ENCODE data around the gene COPZ2. TPM values are rescaled to one million over a fixed set of nuclear protein-coding genes. Genes with fewer than 3 reads are reported as not detected.
A peak's percentile ranks its signal among the peaks of the same experiment; 100 is the strongest.

Gene COPZ2
- total and polyA plus RNA-seq, 9 of the 15 experiments (the other 6 are each of a cell fraction or from before 2014, with no cell fraction given): 0.22 to 0.49 TPM; not detected in 7

- TF ChIP-seq EGR1 (conservative IDR thresholded peaks at IDR 0.05): no peak
- TF ChIP-seq MBD2 (IDR thresholded peaks at IDR 0.05; ENCODE audit: borderline replicate concordance, low read depth): no peak
- TF ChIP-seq, protein P1, sequence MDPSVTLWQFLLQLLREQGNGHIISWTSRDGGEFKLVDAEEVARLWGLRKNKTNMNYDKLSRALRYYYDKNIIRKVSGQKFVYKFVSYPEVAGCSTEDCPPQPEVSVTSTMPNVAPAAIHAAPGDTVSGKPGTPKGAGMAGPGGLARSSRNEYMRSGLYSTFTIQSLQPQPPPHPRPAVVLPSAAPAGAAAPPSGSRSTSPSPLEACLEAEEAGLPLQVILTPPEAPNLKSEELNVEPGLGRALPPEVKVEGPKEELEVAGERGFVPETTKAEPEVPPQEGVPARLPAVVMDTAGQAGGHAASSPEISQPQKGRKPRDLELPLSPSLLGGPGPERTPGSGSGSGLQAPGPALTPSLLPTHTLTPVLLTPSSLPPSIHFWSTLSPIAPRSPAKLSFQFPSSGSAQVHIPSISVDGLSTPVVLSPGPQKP (CRISPR knock-in tag; IDR thresholded peaks at IDR 0.05): no peak
- TF ChIP-seq, protein P2, sequence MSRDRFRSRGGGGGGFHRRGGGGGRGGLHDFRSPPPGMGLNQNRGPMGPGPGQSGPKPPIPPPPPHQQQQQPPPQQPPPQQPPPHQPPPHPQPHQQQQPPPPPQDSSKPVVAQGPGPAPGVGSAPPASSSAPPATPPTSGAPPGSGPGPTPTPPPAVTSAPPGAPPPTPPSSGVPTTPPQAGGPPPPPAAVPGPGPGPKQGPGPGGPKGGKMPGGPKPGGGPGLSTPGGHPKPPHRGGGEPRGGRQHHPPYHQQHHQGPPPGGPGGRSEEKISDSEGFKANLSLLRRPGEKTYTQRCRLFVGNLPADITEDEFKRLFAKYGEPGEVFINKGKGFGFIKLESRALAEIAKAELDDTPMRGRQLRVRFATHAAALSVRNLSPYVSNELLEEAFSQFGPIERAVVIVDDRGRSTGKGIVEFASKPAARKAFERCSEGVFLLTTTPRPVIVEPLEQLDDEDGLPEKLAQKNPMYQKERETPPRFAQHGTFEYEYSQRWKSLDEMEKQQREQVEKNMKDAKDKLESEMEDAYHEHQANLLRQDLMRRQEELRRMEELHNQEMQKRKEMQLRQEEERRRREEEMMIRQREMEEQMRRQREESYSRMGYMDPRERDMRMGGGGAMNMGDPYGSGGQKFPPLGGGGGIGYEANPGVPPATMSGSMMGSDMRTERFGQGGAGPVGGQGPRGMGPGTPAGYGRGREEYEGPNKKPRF (IDR thresholded peaks at IDR 0.05; ENCODE audit: low read depth, low read length): no peak
- TF ChIP-seq KHSRP (IDR thresholded peaks at IDR 0.05): no peak
- TF ChIP-seq BRCA1 (IDR thresholded peaks at IDR 0.05): no peak
- TF ChIP-seq BRCA1 (CRISPR knock-in tag; IDR thresholded peaks at IDR 0.05): no peak
- TF ChIP-seq ZNF217 (CRISPR knock-in tag; IDR thresholded peaks at IDR 0.05): no peak
- TF ChIP-seq DEAF1 (CRISPR knock-in tag; IDR thresholded peaks at IDR 0.05): no peak
- TF ChIP-seq, protein P3, sequence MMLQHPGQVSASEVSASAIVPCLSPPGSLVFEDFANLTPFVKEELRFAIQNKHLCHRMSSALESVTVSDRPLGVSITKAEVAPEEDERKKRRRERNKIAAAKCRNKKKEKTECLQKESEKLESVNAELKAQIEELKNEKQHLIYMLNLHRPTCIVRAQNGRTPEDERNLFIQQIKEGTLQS (IDR thresholded peaks at IDR 0.05): peak; percentile 53; the same call in 1 of the 2 replicates
- TF ChIP-seq, protein P3 (CRISPR knock-in tag; conservative IDR thresholded peaks at IDR 0.05): no peak
- TF ChIP-seq NCOR1 (IDR thresholded peaks at IDR 0.05): no peak
- no peak for TF ChIP-seq ILF3 (IDR thresholded peaks at IDR 0.05; ENCODE audit: borderline replicate concordance)
- no peak; the same call in 1 of the 2 replicates for TF ChIP-seq ZNF197 (CRISPR knock-in tag; IDR thresholded peaks at IDR 0.05; ENCODE audit: low read depth)
- peak; percentile 93 for TF ChIP-seq SOX6 (IDR thresholded peaks at IDR 0.05)
- no peak for TF ChIP-seq FUS (optimal IDR thresholded peaks at IDR 0.05; ENCODE audit: low read depth, low read length)
- no peak for TF ChIP-seq NBN (IDR thresholded peaks at IDR 0.05; ENCODE audit: low read depth)
- no peak for TF ChIP-seq TEAD2 (tag; IDR thresholded peaks at IDR 0.05)
- no peak for TF ChIP-seq KDM1A (IDR thresholded peaks at IDR 0.05)
- no peak; a peak in 1 of 4 replicates for TF ChIP-seq RAD21 (CRISPR knock-in tag; conservative IDR thresholded peaks at IDR 0.05 in 1 of 2, IDR thresholded peaks at IDR 0.05 in 1 of 2)
- peak; percentile 49 for TF ChIP-seq L3MBTL2 (IDR thresholded peaks at IDR 0.05)
- no peak; a peak in 1 of 4 replicates for TF ChIP-seq HDAC1 (IDR thresholded peaks at IDR 0.05)
- TF ChIP-seq RB1 (IDR thresholded peaks at IDR 0.05; ENCODE audit: low read depth): no peak
- TF ChIP-seq MXI1 (IDR thresholded peaks at IDR 0.05; ENCODE audit: low read depth, low read length): no peak
- peak; percentile 97 for TF ChIP-seq ZNF316 (IDR thresholded peaks at IDR 0.05)
These were observed 35.2 kb downstream of the COPZ2 start (continued) for GRCh38 chr17:48002266-48002915.

All from K562 (cell line).